DOHH2 (cell line): ENCODE results near the gene EPB41L1.

Experiments used
- H3F3A ChIP-seq: fragments of 200-600 bp; sonication (generic), shearing (Covaris generic); 2 replicates; pipeline ENCODE4 v1.6.0; 2016; ENCODE audit warnings: antibody characterized with exemption, mild to moderate bottlenecking; ENCODE audit not compliant: control insufficient read depth, insufficient read depth
- H3K27ac ChIP-seq: fragments of 200-600 bp; sonication (generic); 2 replicates; pipeline ENCODE4 v1.5.1; 2014; ENCODE audit warnings: low read depth, mild to moderate bottlenecking, low read length, moderate library complexity
- H3K27me3 ChIP-seq: fragments of 200-600 bp; sonication (generic); 2 replicates; pipeline ENCODE4 v1.6.1; 2014; ENCODE audit warnings: mild to moderate bottlenecking, low read length, mixed read lengths; ENCODE audit not compliant: control insufficient read depth
- H3K36me3 ChIP-seq: fragments of 200-600 bp; sonication (generic); 2 replicates; pipeline ENCODE4 v1.6.1; 2014; ENCODE audit warnings: mild to moderate bottlenecking, low read length, moderate library complexity, mixed read lengths; ENCODE audit not compliant: control insufficient read depth
- H3K4me1 ChIP-seq: fragments of 200-600 bp; sonication (generic); 2 replicates; pipeline ENCODE4 v1.6.1; 2014; ENCODE audit warnings: mild to moderate bottlenecking, low read length, mixed read lengths; ENCODE audit not compliant: control insufficient read depth
- H3K4me2 ChIP-seq: fragments of 200-600 bp; sonication (generic); 2 replicates; pipeline ENCODE4 v1.6.0; 2014; ENCODE audit warnings: mild to moderate bottlenecking, low read length, moderate library complexity
- H3K4me3 ChIP-seq: fragments of 200-600 bp; sonication (generic); 2 replicates; pipeline ENCODE4 v1.5.1; 2014; ENCODE audit warnings: mild to moderate bottlenecking, low read length, mixed read lengths
- H3K79me2 ChIP-seq: fragments of 200-600 bp; sonication (generic); 2 replicates; pipeline ENCODE4 v1.6.1; 2014; ENCODE audit warnings: mild to moderate bottlenecking, low read length, mixed read lengths; ENCODE audit not compliant: control insufficient read depth
- H3K9me2 ChIP-seq: fragments of 200-600 bp; sonication (generic); replicated peaks from 2 replicates; pipeline ENCODE4 v1.6.1; 2014; ENCODE audit warnings: mild to moderate bottlenecking, low read length, mixed read lengths; ENCODE audit not compliant: control insufficient read depth
- H3K9me3 ChIP-seq: fragments of 200-600 bp; sonication (generic); 2 replicates; pipeline ENCODE4 v1.6.1; 2014; ENCODE audit warnings: antibody characterized with exemption, low read length, mixed read lengths; ENCODE audit not compliant: control insufficient read depth, insufficient read depth
- H4K20me1 ChIP-seq: fragments of 200-600 bp; sonication (generic); 2 replicates; pipeline ENCODE4 v1.6.0; 2014; ENCODE audit warnings: low read depth, mild to moderate bottlenecking, antibody characterized with exemption, low read length, moderate library complexity; ENCODE audit not compliant: control insufficient read depth, insufficient read depth
- CTCF ChIP-seq: fragments of 200-600 bp; sonication (generic); IDR thresholded peaks from one replicate; pipeline ENCODE4 v1.5.1; 2014; ENCODE audit warnings: antibody characterized with exemption, mild to moderate bottlenecking, low read depth, low read length; ENCODE audit not compliant: poor library complexity, severe bottlenecking
- EZH2phosphoT487 ChIP-seq: fragments of 200-600 bp; sonication (generic); IDR thresholded peaks from 2 replicates; pipeline ENCODE4 v1.6.1; 2017; ENCODE audit warnings: borderline replicate concordance, mild to moderate bottlenecking, antibody characterized with exemption, low read length, moderate library complexity, mixed read lengths

EPB41L1 gene

GRCh38 chr20:36228770-36229169, 74.2 kb downstream of the EPB41L1 start:
- H3K27ac ChIP-seq, result no peak overlapping the region
- no peaks in the 10 kb centered on the region for H3K4me1 ChIP-seq
- H3K9me3 ChIP-seq, result no peaks in the 10 kb centered on the region
- no peak for TF ChIP-seq EZH2phosphoT487
- no peak for TF ChIP-seq CTCF
- no peaks in the 10 kb centered on the region for H3F3A ChIP-seq
- peaks cover 9% of the 10 kb centered on the region for H3K27me3 ChIP-seq
- H4K20me1 ChIP-seq, result no peaks in the 10 kb centered on the region
- no peak overlapping the region for H3K4me2 ChIP-seq
- H3K79me2 ChIP-seq, result no peaks in the 10 kb centered on the region
- no peaks in the 10 kb centered on the region for H3K36me3 ChIP-seq
- H3K9me2 ChIP-seq, result no peaks in the 10 kb centered on the region
- H3K4me3 ChIP-seq, result no peak overlapping the region

- Histone ChIP-seq H3K4me3 (no peak overlapping the region), H3K27ac (no peak overlapping the region), H3K4me2 (no peak overlapping the region), H3K36me3 (no peaks in the 10 kb centered on the region), H3K4me1 (no peaks in the 10 kb centered on the region), H3K79me2 (no peaks in the 10 kb centered on the region), H3K9me3 (no peaks in the 10 kb centered on the region), H4K20me1 (no peaks in the 10 kb centered on the region), H3K27me3 (peaks cover 9% of the 10 kb centered on the region), H3F3A (no peaks in the 10 kb centered on the region), H3K9me2 (no peaks in the 10 kb centered on the region)
- TF ChIP-seq CTCF, result no peak
- no peak for TF ChIP-seq EZH2phosphoT487
These were observed 75.5 kb downstream of the EPB41L1 start for GRCh38 chr20:36230019-36230418.

GRCh38 chr20:36231331-36231730, 76.8 kb downstream of the EPB41L1 start:
- no peaks in the 10 kb centered on the region for H3K9me2 ChIP-seq
- no peak overlapping the region for H3K27ac ChIP-seq
- TF ChIP-seq EZH2phosphoT487 (no peak), CTCF (no peak)
- H3K9me3 ChIP-seq, result no peaks in the 10 kb centered on the region
- peaks cover 4% of the 10 kb centered on the region for H3K4me1 ChIP-seq
- H3K4me2 ChIP-seq, result no peak overlapping the region
- peaks cover 5% of the 10 kb centered on the region for H3K79me2 ChIP-seq
- H3K36me3 ChIP-seq, result no peaks in the 10 kb centered on the region
- H3F3A ChIP-seq, result no peaks in the 10 kb centered on the region
- H4K20me1 ChIP-seq, result no peaks in the 10 kb centered on the region
- peaks cover 5% of the 10 kb centered on the region for H3K27me3 ChIP-seq
- H3K4me3 ChIP-seq, result no peak overlapping the region
